Measurements from ENCODE around the gene LY6G6C.

DNA sequence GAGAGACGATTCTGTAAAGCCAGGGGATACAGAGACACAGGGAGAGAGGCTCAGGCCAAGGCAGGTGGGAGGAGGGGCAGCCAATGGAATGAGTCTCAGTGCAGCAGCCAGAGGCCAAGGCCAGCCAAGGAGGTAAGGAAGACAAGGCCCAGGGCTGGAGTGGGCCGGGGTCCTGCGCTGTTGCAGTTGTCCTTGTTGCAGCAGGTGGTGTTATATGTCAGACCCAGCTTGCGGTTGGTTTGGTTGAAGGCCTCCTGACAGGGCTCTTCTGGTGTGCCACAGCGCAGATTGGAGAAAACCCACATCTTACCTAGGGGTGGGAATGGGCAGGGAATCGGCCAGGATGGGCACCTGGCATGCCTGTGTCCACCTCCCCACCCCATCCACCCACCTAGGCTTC is 2.5 kb downstream of the LY6G6C start:
- TF ChIP-seq POLR2A (IDR thresholded peaks at IDR 0.05; ENCODE audit: low read depth, low read length), result no peak
- TF ChIP-seq, protein P1, sequence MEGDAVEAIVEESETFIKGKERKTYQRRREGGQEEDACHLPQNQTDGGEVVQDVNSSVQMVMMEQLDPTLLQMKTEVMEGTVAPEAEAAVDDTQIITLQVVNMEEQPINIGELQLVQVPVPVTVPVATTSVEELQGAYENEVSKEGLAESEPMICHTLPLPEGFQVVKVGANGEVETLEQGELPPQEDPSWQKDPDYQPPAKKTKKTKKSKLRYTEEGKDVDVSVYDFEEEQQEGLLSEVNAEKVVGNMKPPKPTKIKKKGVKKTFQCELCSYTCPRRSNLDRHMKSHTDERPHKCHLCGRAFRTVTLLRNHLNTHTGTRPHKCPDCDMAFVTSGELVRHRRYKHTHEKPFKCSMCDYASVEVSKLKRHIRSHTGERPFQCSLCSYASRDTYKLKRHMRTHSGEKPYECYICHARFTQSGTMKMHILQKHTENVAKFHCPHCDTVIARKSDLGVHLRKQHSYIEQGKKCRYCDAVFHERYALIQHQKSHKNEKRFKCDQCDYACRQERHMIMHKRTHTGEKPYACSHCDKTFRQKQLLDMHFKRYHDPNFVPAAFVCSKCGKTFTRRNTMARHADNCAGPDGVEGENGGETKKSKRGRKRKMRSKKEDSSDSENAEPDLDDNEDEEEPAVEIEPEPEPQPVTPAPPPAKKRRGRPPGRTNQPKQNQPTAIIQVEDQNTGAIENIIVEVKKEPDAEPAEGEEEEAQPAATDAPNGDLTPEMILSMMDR (conservative IDR thresholded peaks at IDR 0.05; ENCODE audit: low read depth, low read length), result no peak
- TF ChIP-seq, protein P2, sequence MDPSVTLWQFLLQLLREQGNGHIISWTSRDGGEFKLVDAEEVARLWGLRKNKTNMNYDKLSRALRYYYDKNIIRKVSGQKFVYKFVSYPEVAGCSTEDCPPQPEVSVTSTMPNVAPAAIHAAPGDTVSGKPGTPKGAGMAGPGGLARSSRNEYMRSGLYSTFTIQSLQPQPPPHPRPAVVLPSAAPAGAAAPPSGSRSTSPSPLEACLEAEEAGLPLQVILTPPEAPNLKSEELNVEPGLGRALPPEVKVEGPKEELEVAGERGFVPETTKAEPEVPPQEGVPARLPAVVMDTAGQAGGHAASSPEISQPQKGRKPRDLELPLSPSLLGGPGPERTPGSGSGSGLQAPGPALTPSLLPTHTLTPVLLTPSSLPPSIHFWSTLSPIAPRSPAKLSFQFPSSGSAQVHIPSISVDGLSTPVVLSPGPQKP (IDR thresholded peaks at IDR 0.05; ENCODE audit: borderline replicate concordance, low read depth, low read length), result no peak
- TF ChIP-seq MAFK (IDR thresholded peaks at IDR 0.05; ENCODE audit: low read depth, low read length), result no peak
- TF ChIP-seq CEBPB (IDR thresholded peaks at IDR 0.05; ENCODE audit: low read depth, low read length), result no peak
- no peak for TF ChIP-seq FOS (IDR thresholded peaks at IDR 0.05; ENCODE audit: low read depth, low read length)
